Caco-2 (cell line): Measurements from ENCODE around the gene DYNC2H1. TPM values are rescaled to one million over a fixed set of nuclear protein-coding genes. Genes with fewer than 3 reads are reported as not detected.
A peak's percentile ranks its signal among the peaks of the same experiment; 100 is the strongest.

Experiments used
- Bru-seq: library from RNA; stranded (reverse); fragments of 400-500 nt; gene quantifications from one replicate; lab custom pipeline; 2021; lab: Mats Ljungman, UMichigan
- BruChase-seq, 2 experiments: library from RNA; stranded (reverse); fragments of 400-500 nt; gene quantifications; one replicate each; lab custom pipeline; 2021; lab: Mats Ljungman, UMichigan
- BruUV-seq: library from RNA; stranded (reverse); fragments of 400-500 nt; replicated peaks from 2 replicates; lab custom pipeline; 2021; lab: Mats Ljungman, UMichigan
- CTCF ChIA-PET: fragments of 300-600 bp; sonication (Branson Sonifier 250); formaldehyde crosslinking; loops from one replicate; lab custom pipeline; 2022; ENCODE audit warnings: antibody characterized with exemption; lab: Charles Lee
- POLR2A ChIA-PET: fragments of 300-600 bp; sonication (Branson Sonifier 250); formaldehyde crosslinking; loops from one replicate; lab custom pipeline; 2022; ENCODE audit warnings: antibody characterized with exemption; lab: Charles Lee
- DNase-seq, 2 experiments: peaks; one replicate each; pipeline versions ENCODE4 v3.0.0 to v3.0.0-alpha.2; 2020 to 2022
- H3K27me3 ChIP-seq: replicated peaks from 2 replicates; pipeline ENCODE4 v1.6.0; 2011; ENCODE audit warnings: low read length; ENCODE audit not compliant: control insufficient read depth, insufficient read depth
- H3K36me3 ChIP-seq: 2 replicates; pipeline ENCODE4 v1.5.1; 2011; ENCODE audit warnings: low read length; ENCODE audit not compliant: control insufficient read depth, insufficient read depth
- H3K4me1 ChIP-seq: fragments of 250-450 bp; sonication (Bioruptor Pico); 2 replicates; pipeline ENCODE4 v1.5.1; 2020; ENCODE audit warnings: mild to moderate bottlenecking
- H3K4me3 ChIP-seq: 2 replicates; pipeline ENCODE4 v1.5.1; 2011; ENCODE audit warnings: low read depth, mild to moderate bottlenecking, control low read depth, low read length
- H3K9me3 ChIP-seq: fragments of 250-450 bp; sonication (Bioruptor Pico); 2 replicates; pipeline ENCODE4 v1.5.1; 2020; ENCODE audit warnings: mild to moderate bottlenecking, moderate library complexity
- H3K27ac Mint-ChIP-seq: one replicate; pipeline ENCODE4 v1.8.0; 2022; ENCODE audit warnings: mixed read lengths; ENCODE audit not compliant: unreplicated experiment
- H3K27me3 Mint-ChIP-seq: one replicate; pipeline ENCODE4 v1.8.0; 2022; ENCODE audit warnings: mixed read lengths; ENCODE audit not compliant: insufficient read depth, unreplicated experiment
- H3K36me3 Mint-ChIP-seq: one replicate; pipeline ENCODE4 v1.8.0; 2022; ENCODE audit warnings: mild to moderate bottlenecking, mixed read lengths; ENCODE audit not compliant: insufficient read depth, unreplicated experiment
- H3K4me1 Mint-ChIP-seq: one replicate; pipeline ENCODE4 v1.8.0; 2022; ENCODE audit warnings: low read depth, mixed read lengths; ENCODE audit not compliant: unreplicated experiment
- H3K4me3 Mint-ChIP-seq: one replicate; pipeline ENCODE4 v1.8.0; 2022; ENCODE audit warnings: mild to moderate bottlenecking, moderate library complexity, mixed read lengths; ENCODE audit not compliant: unreplicated experiment
- H3K9me3 Mint-ChIP-seq: one replicate; pipeline ENCODE4 v1.8.0; 2022; ENCODE audit warnings: mixed read lengths; ENCODE audit not compliant: unreplicated experiment
- intact Hi-C: fragments of 100-400 bp; cut with micrococcal nuclease; formaldehyde crosslinking; loops from one replicate; pipeline ENCODE4 v1.10.0; 2022; ENCODE audit not compliant: unreplicated experiment
- long read RNA-seq: library from polyadenylated mRNA; stranded (forward); transcript quantifications from one replicate; pipeline ENCODE4 v2.0.0, GENCODE V29; 2022
- total RNA-seq: library from RNA; stranded (reverse); gene quantifications from 2 replicates; pipeline ENCODE4 v1.2.3, GENCODE V29; 2022
- TF ChIP-seq, protein P1 (sequence below), 2 experiments: fragments of 200-600 bp in 1 of 2; IDR thresholded peaks; 1 replicate in 1 of 2; 2 replicates in 1 of 2; pipeline versions ENCODE4 v1.5.1 to v1.8.0; 2011 to 2022; ENCODE audit warnings: antibody characterized with exemption in 1 of 2, control low read depth in 1 of 2, inconsistent platforms in 1 of 2, low read depth in 1 of 2, low read length in 1 of 2, mild to moderate bottlenecking in 1 of 2, moderate library complexity in 1 of 2; ENCODE audit not compliant: insufficient read depth in 1 of 2, severe bottlenecking in 1 of 2, unreplicated experiment in 1 of 2

DYNC2H1 gene, protein sequence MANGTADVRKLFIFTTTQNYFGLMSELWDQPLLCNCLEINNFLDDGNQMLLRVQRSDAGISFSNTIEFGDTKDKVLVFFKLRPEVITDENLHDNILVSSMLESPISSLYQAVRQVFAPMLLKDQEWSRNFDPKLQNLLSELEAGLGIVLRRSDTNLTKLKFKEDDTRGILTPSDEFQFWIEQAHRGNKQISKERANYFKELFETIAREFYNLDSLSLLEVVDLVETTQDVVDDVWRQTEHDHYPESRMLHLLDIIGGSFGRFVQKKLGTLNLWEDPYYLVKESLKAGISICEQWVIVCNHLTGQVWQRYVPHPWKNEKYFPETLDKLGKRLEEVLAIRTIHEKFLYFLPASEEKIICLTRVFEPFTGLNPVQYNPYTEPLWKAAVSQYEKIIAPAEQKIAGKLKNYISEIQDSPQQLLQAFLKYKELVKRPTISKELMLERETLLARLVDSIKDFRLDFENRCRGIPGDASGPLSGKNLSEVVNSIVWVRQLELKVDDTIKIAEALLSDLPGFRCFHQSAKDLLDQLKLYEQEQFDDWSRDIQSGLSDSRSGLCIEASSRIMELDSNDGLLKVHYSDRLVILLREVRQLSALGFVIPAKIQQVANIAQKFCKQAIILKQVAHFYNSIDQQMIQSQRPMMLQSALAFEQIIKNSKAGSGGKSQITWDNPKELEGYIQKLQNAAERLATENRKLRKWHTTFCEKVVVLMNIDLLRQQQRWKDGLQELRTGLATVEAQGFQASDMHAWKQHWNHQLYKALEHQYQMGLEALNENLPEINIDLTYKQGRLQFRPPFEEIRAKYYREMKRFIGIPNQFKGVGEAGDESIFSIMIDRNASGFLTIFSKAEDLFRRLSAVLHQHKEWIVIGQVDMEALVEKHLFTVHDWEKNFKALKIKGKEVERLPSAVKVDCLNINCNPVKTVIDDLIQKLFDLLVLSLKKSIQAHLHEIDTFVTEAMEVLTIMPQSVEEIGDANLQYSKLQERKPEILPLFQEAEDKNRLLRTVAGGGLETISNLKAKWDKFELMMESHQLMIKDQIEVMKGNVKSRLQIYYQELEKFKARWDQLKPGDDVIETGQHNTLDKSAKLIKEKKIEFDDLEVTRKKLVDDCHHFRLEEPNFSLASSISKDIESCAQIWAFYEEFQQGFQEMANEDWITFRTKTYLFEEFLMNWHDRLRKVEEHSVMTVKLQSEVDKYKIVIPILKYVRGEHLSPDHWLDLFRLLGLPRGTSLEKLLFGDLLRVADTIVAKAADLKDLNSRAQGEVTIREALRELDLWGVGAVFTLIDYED (N-terminal part only)
- total RNA-seq (5.9 and 6.5 TPM in 2 replicates), Bru-seq, nascent RNA (percentile 52 among the genes with signal in this experiment), BruChase-seq, experiment 1, labeled RNA remaining after a 2-hour chase (percentile 53 among the genes with signal in this experiment), BruChase-seq, experiment 2, labeled RNA remaining after a 6-hour chase (percentile 49 among the genes with signal in this experiment)
- long read RNA-seq, partial matches to known transcripts = 1 of 3 reads
- long read RNA-seq, other reads (novel, unspliced or antisense) = 2 of 3 reads

DNA sequence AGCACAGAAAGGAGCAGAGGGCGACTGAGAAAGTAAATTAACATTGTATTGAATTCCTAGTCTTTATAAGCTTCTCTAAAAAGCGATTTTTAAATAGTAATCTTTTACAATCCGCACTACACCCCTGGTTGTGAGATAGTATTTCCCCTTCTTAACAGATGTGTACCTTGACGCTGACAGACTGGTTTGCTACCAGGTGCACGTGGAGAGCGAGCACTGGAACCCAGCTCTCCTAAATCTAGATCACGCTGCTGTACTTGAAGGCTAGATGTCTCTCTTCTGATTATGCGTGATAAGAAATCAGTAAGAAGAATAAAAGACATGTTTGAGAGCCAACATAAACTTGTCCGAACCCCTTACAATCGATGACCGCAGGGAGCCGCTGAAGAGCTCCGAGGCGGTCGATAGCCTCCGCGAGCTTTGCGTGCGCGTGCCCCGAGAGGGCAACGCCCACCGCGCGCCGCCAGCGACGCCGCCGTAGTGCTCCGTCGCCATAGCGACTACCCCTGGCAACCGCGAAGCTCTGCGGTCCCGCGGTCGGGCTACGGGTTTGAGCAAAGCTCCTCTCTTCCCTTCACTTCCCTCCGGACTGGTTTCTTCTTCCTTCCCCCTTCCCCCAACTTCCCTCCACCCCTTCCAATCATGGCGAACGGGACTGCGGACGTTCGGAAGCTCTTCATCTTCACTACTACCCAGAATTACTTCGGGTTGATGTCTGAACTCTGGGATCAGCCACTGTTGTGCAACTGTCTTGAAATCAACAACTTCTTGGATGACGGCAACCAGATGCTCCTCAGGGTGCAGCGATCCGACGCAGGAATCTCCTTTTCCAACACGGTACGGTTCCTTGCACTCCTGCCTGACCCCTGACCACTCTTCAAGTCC, at the start of gene DYNC2H1:
Gene DYNC2H1, plus strand, starts transcription at position 494 of the 885 bp plus-strand sequence. Its CDS starts 149 bp downstream, at position 643.
- Mint-ChIP-seq H3K27ac (peak within 1 kb of the TSS; percentile 88), H3K4me1 (no peaks in the 10 kb centered on the region), H3K27me3 (no peaks in the 10 kb centered on the region), H3K36me3 (peaks cover 7% of the 10 kb centered on the region), H3K4me3 (peak within 1 kb of the TSS; percentile 81), H3K9me3 (no peaks in the 10 kb centered on the region)
- TSS peak; percentile 40 for BruUV-seq
- Histone ChIP-seq H3K36me3 (no peaks in the 10 kb centered on the region), H3K4me3 (peak within 1 kb of the TSS; percentile 66), H3K27me3 (no peaks in the 10 kb centered on the region), H3K9me3 (no peaks in the 10 kb centered on the region), H3K4me1 (peaks cover 4% of the 10 kb centered on the region; the same call in 1 of the 2 replicates)
- POLR2A ChIA-PET = interaction anchor here (1.0 to 2.0 kb wide), 3 partner anchors 17 to 39 kb away, joined by 4 to 41 read pairs (median 4); partner anchors contain the start of gene DCUN1D5
- CTCF ChIA-PET = interaction anchor here (0.6 to 1.7 kb wide), 9 partner anchors 9 to 510 kb away, joined by 3 to 25 read pairs (median 3); partner anchors contain the start of gene DCUN1D5
- DNase-seq = peak; percentile 91 to 96
- TF ChIP-seq, protein P1, sequence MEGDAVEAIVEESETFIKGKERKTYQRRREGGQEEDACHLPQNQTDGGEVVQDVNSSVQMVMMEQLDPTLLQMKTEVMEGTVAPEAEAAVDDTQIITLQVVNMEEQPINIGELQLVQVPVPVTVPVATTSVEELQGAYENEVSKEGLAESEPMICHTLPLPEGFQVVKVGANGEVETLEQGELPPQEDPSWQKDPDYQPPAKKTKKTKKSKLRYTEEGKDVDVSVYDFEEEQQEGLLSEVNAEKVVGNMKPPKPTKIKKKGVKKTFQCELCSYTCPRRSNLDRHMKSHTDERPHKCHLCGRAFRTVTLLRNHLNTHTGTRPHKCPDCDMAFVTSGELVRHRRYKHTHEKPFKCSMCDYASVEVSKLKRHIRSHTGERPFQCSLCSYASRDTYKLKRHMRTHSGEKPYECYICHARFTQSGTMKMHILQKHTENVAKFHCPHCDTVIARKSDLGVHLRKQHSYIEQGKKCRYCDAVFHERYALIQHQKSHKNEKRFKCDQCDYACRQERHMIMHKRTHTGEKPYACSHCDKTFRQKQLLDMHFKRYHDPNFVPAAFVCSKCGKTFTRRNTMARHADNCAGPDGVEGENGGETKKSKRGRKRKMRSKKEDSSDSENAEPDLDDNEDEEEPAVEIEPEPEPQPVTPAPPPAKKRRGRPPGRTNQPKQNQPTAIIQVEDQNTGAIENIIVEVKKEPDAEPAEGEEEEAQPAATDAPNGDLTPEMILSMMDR (IDR thresholded peaks at IDR 0.05; ENCODE audit: insufficient read depth in 1 of 2, low read depth in 1 of 2, low read length in 1 of 2, severe bottlenecking in 1 of 2, unreplicated experiment in 1 of 2) = peak; percentile 67 to 84
- intact Hi-C loops = loop anchor here (1.0 kb wide), 2 partner anchors 17 to 492 kb away; partner anchors contain the start of gene DCUN1D5

DNA sequence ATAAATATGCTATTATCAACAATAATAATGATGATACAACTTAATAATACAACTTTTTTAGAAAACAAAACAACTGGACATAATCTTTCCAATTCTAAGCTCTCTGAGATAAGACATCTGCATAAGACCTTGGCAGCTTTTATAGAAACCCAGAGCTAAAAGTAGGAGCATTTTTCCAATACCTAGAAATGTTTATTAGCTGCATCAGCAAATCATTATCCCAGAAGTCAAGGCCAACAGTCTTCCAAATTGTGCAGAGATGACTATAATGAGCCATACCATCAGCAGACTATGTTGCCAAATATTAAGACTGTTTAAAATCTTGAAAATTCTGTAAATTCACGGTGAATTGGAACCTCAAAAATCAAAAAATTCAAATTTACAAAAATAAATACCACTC, 47.6 kb upstream of the DYNC2H1 start:
- Mint-ChIP-seq H3K36me3 (peaks cover 51% of the 10 kb centered on the region), H3K4me1 (no peaks in the 10 kb centered on the region)
- POLR2A ChIA-PET = interaction anchor here (0.8 kb wide), 1 partner anchor 632 kb away, joined by 9 read pairs; no protein-coding TSS in a partner anchor

More for the DNA sequence above, 47.6 kb upstream of the DYNC2H1 start:
- Histone ChIP-seq H3K36me3 (0 out of 2 replicates have a peak, but pooled peaks cover 1% of the 10 kb centered on the region), H3K27me3 (no peaks in the 10 kb centered on the region), H3K4me1 (no peaks in the 10 kb centered on the region), H3K9me3 (no peaks in the 10 kb centered on the region), H3K4me3 (no peak overlapping the region)
- Mint-ChIP-seq H3K4me3 (no peak overlapping the region), H3K27me3 (no peaks in the 10 kb centered on the region), H3K27ac (no peak overlapping the region), H3K9me3 (no peaks in the 10 kb centered on the region)
- TF ChIP-seq, protein P1 (IDR thresholded peaks at IDR 0.05; ENCODE audit: insufficient read depth in 1 of 2, low read depth in 1 of 2, low read length in 1 of 2, severe bottlenecking in 1 of 2, unreplicated experiment in 1 of 2) = no peak
- CTCF ChIA-PET = interaction anchor here (0.7 kb wide), 1 partner anchor 10 kb away, joined by 6 read pairs; no protein-coding TSS in a partner anchor
- no TSS peak for BruUV-seq
- intact Hi-C loops = no loop called here
- DNase-seq = no peak
